Keratinocyte (primary cell): ENCODE results near the gene PCDH9. TPM values are rescaled to one million over a fixed set of nuclear protein-coding genes. Genes with fewer than 3 reads are reported as not detected.

Source experiments
- DNase-seq: peaks from one replicate; pipeline ENCODE4 v3.0.0-alpha.2; 2011; ENCODE audit warnings: low read depth, missing footprints, low spot score
- FAIRE-seq: peaks from 2 replicates; lab custom pipeline; 2011; peaks lifted over from hg19 to GRCh38; lab: Jason Lieb, UNC
- H2AFZ ChIP-seq: 2 replicates; pipeline ENCODE4 v1.6.0; 2012; ENCODE audit warnings: low read length, control low read depth, inconsistent platforms; ENCODE audit not compliant: control insufficient read depth
- H3K27ac ChIP-seq: 2 replicates; pipeline ENCODE4 v1.5.1; 2011; ENCODE audit warnings: low read length; ENCODE audit not compliant: control insufficient read depth, insufficient read depth
- H3K27me3 ChIP-seq: 3 replicates; pipeline ENCODE4 v1.6.0; 2011; ENCODE audit warnings: low read length; ENCODE audit not compliant: control insufficient read depth, insufficient read depth; ENCODE audit errors: extremely low read depth
- H3K36me3 ChIP-seq, 2 experiments: 2 replicates in 1 of 2; 3 replicates in 1 of 2; pipeline ENCODE4 v1.5.1; 2011; ENCODE audit warnings: low read length in 2 of 2, mild to moderate bottlenecking in 1 of 2; ENCODE audit not compliant: control insufficient read depth in 2 of 2, insufficient read depth in 2 of 2; ENCODE audit errors: extremely low read depth in 1 of 2
- H3K4me1 ChIP-seq: 3 replicates; pipeline ENCODE4 v1.5.1; 2011; ENCODE audit warnings: low read length; ENCODE audit not compliant: control insufficient read depth, insufficient read depth; ENCODE audit errors: extremely low read depth
- H3K4me2 ChIP-seq: 3 replicates; pipeline ENCODE4 v1.6.0; 2011; ENCODE audit warnings: low read depth, low read length; ENCODE audit not compliant: control insufficient read depth, insufficient read depth; ENCODE audit errors: extremely low read depth
- H3K4me3 ChIP-seq, 3 experiments: fragments of 200-600 bp in 1 of 3; sonication (generic) in 1 of 3; 2 replicates in 2 of 3; 3 replicates in 1 of 3; pipeline ENCODE4 v1.5.1; 2011 to 2016; ENCODE audit warnings: low read length in 3 of 3, mild to moderate bottlenecking in 3 of 3, control low read depth in 2 of 3, inconsistent platforms in 1 of 3, low read depth in 1 of 3, mixed read lengths in 1 of 3, mixed run types in 1 of 3, moderate library complexity in 1 of 3; ENCODE audit not compliant: control insufficient read depth in 2 of 3, insufficient read depth in 2 of 3; ENCODE audit errors: extremely low read depth in 1 of 3
- H3K79me2 ChIP-seq: 2 replicates; pipeline ENCODE4 v1.6.0; 2012; ENCODE audit warnings: low read length; ENCODE audit not compliant: control insufficient read depth, insufficient read depth
- H3K9ac ChIP-seq: 3 replicates; pipeline ENCODE4 v1.6.0; 2011; ENCODE audit warnings: low read length; ENCODE audit not compliant: control insufficient read depth, insufficient read depth; ENCODE audit errors: extremely low read depth
- H3K9me1 ChIP-seq: 3 replicates; pipeline ENCODE4 v1.6.0; 2011; ENCODE audit warnings: low read length; ENCODE audit not compliant: control insufficient read depth, insufficient read depth; ENCODE audit errors: extremely low read depth
- H3K9me3 ChIP-seq: 2 replicates; pipeline ENCODE4 v1.5.1; 2012; ENCODE audit warnings: low read depth, low read length; ENCODE audit not compliant: control insufficient read depth
- H4K20me1 ChIP-seq: 3 replicates; pipeline ENCODE4 v1.6.0; 2011; ENCODE audit warnings: low read length; ENCODE audit not compliant: control insufficient read depth, insufficient read depth; ENCODE audit errors: extremely low read depth
- CTCF ChIP-seq, 3 experiments: IDR thresholded peaks in 1 of 3; conservative IDR thresholded peaks in 1 of 3; optimal IDR thresholded peaks in 1 of 3; 2 replicates in 2 of 3; 3 replicates in 1 of 3; pipeline versions ENCODE3 to v1.5.1; 2011; ENCODE audit warnings: low read length in 3 of 3, mild to moderate bottlenecking in 3 of 3, moderate library complexity in 2 of 3, control low read depth in 1 of 3, inconsistent platforms in 1 of 3; ENCODE audit not compliant: insufficient read depth in 2 of 3; ENCODE audit errors: extremely low read depth in 1 of 3
- EZH2 ChIP-seq: IDR thresholded peaks from one replicate; pipeline ENCODE4 v1.6.1; 2012; ENCODE audit warnings: inconsistent platforms, mild to moderate bottlenecking, low read length, moderate library complexity
- dilution Hi-C: fragments of 300-500 bp; cut with MboI; formaldehyde crosslinking; loops from one replicate; pipeline ENCODE4 v1.7.0; 2020; ENCODE audit warnings: low sequenced_read_pairs; ENCODE audit not compliant: extremely low pct_ligation_motif_present
- polyA plus RNA-seq, 5 experiments: library from polyadenylated mRNA; depleted of rRNA in 3 of 5; stranded (reverse) in 3 of 5; stranded (forward) in 1 of 5; unstranded in 1 of 5; fragments of >200 nt; gene quantifications; 1 replicate in 1 of 5; 2 replicates in 3 of 5; 3 replicates in 1 of 5; pipeline versions ENCODE4 v1.2.1 to v1.2.3, GENCODE V29; 2011 to 2012; ENCODE audit warnings: missing spikeins in 2 of 5, low read depth in 1 of 5, low replicate concordance in 1 of 5

Gene PCDH9
- polyA plus RNA-seq, 1 donor (not counting 4 experiments of a cell fraction or from before 2014, with no cell fraction given): 0.21 TPM

- TF ChIP-seq CTCF (optimal IDR thresholded peaks at IDR 0.05 in 1 of 3, IDR thresholded peaks at IDR 0.05 in 1 of 3, conservative IDR thresholded peaks at IDR 0.05 in 1 of 3; ENCODE audit: extremely low read depth in 1 of 3, insufficient read depth in 2 of 3, low read length in 3 of 3) (no peak), EZH2 (no peak)
- no peak overlapping the region for H3K4me2 ChIP-seq
- no peaks in the 10 kb centered on the region for H3K79me2 ChIP-seq
- H3K9me3 ChIP-seq: no peaks in the 10 kb centered on the region
- no peaks in the 10 kb centered on the region for H3K4me1 ChIP-seq
- no peaks in the 10 kb centered on the region for H3K36me3 ChIP-seq
- dilution Hi-C loops: no loop called here
- DNase-seq: no peak
- H3K9ac ChIP-seq: no peak overlapping the region
- H3K9me1 ChIP-seq: no peaks in the 10 kb centered on the region
- no peaks in the 10 kb centered on the region for H4K20me1 ChIP-seq
- H3K27ac ChIP-seq: no peak overlapping the region
- no peaks in the 10 kb centered on the region for H3K27me3 ChIP-seq
- no peak overlapping the region for H2AFZ ChIP-seq
- no peak for FAIRE-seq
- no peak overlapping the region for H3K4me3 ChIP-seq
Observed at GRCh38 chr13:66391322-66391721, 838.8 kb downstream of the PCDH9 start.

GRCh38 chr13:66378894-66379293, 851.2 kb downstream of the PCDH9 start:
- H3K4me2 ChIP-seq: no peak overlapping the region
- H3K27me3 ChIP-seq: no peaks in the 10 kb centered on the region
- FAIRE-seq: no peak
- no peaks in the 10 kb centered on the region for H3K4me1 ChIP-seq
- dilution Hi-C loops: no loop called here
- TF ChIP-seq CTCF (optimal IDR thresholded peaks at IDR 0.05 in 1 of 3, IDR thresholded peaks at IDR 0.05 in 1 of 3, conservative IDR thresholded peaks at IDR 0.05 in 1 of 3; ENCODE audit: extremely low read depth in 1 of 3, insufficient read depth in 2 of 3, low read length in 3 of 3) (no peak), EZH2 (no peak)
- no peaks in the 10 kb centered on the region for H4K20me1 ChIP-seq
- DNase-seq: no peak
- no peaks in the 10 kb centered on the region for H3K9me3 ChIP-seq
- no peak overlapping the region for H2AFZ ChIP-seq
- no peaks in the 10 kb centered on the region for H3K9me1 ChIP-seq
- no peak overlapping the region for H3K27ac ChIP-seq
- H3K79me2 ChIP-seq: no peaks in the 10 kb centered on the region
- no peak overlapping the region for H3K4me3 ChIP-seq
- no peak overlapping the region for H3K9ac ChIP-seq
- no peaks in the 10 kb centered on the region for H3K36me3 ChIP-seq
